Renal cortex interstitium (tissue), 11 donors: Measurements from ENCODE around the gene CFAP20DC. TPM values are rescaled to one million over a fixed set of nuclear protein-coding genes. Genes with fewer than 3 reads are reported as not detected.
"Not testable (repeated sequence)": the region's sequence is repeated elsewhere in the genome, so short reads cannot be mapped to it uniquely, and the experiment has no call there.

Source experiments
- DNase-seq, 11 donors: peaks; one replicate each; pipeline ENCODE4 v3.0.0-alpha.2; 2013; ENCODE audit warnings: low read depth in 9 of 11, low spot score in 4 of 11; ENCODE audit errors: extremely low read depth in 1 of 11
- polyA plus RNA-seq, 3 donors: library from polyadenylated mRNA; unstranded; fragments of 120-200 nt; gene quantifications; one replicate each; pipeline ENCODE4 v1.2.1, GENCODE V29; 2013; ENCODE audit not compliant: insufficient read length in 3 of 3

CFAP20DC gene
- polyA plus RNA-seq, 3 donors, result 4.1 to 5.2 (median 4.7) TPM

DNA sequence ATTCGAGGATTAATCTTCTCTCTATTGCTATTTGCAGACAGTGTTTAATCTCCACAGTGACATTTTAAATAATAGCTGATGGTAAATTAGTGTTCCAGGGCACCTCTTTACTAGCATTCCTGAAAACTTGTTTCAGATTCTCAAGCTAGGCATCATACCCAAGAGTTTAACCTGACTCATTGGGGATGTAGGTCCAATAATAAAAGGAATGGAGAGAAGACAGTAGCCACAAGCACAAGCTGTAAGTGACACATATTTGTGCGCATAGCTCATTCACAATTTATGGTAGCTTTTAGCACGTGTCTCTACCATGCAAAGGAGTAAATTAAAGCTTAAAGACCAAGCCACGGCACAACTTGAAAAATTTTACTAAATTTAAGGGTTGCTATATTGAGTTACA lies 212.0 kb downstream of the CFAP20DC start:
- DNase-seq, result no peak

DNA sequence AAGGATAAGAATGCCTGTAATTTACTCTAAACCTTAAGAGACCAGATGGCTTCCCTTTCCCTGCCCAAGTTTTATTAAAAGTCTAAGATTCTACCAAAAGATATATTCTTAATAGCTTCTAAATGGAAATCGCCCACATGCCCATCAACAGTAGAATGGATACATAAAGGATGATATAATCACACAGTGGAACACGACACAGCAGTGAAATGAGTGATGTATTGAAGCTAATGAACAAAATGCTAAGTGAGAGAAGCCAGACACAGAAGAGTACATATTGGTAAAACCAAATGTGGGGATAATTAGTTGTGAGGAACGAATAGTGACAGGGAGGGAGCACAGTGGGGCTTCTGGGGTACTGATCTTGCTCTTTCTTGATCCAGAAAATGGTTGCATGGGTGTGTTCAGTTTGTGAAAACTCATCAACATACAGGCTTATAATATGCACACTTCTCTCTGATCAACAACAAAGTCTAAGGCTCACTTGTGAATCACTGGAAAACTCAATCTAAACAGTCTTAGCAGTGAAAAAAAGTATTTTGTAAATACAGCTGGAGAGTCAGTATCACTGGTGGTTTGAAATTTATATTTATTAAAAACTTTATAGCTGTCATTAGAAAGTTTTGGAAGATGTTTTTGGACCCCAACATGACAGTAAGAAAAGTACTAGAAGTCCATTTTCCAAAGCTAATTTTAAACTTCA lies 212.5 kb downstream of the CFAP20DC start:
- no peak for DNase-seq

DNA sequence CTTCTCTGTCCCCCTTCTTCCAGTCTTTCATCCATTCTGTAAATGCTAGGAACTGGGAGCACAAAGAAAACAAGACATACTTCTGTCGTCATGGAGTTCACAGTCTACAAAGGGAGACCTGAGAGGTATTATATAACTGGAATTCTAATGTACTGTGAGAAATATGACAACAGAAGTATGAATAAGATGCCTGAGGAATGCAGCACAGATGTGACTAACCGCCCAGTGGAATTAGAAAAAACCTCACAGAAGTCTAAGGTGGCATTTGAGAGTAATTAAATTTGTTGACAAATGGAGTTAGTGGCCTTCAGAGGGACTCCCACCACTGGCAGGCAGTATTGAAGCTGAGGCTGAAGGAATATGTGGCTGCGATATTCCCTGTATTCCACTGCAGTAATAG lies 214.7 kb downstream of the CFAP20DC start:
- DNase-seq, result no peak

DNA sequence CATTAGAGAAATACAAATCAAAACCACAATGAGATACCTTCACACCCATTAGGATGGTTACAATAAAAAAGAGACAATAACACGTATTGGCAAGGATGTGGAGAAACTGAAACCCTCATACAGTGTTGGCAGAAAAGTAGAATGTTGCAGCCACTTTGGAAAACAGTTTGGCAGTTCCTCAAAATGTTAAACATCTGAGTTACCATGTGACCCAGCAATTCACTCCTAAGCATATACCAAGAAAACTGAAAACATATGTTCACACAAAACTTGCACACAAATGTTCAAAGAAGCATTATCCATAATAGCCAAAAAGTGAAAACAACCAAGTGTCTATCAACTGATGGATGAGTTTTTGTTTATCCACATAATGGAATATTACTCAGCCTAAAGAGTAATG lies 216.3 kb downstream of the CFAP20DC start:
- DNase-seq, result no peak

DNA sequence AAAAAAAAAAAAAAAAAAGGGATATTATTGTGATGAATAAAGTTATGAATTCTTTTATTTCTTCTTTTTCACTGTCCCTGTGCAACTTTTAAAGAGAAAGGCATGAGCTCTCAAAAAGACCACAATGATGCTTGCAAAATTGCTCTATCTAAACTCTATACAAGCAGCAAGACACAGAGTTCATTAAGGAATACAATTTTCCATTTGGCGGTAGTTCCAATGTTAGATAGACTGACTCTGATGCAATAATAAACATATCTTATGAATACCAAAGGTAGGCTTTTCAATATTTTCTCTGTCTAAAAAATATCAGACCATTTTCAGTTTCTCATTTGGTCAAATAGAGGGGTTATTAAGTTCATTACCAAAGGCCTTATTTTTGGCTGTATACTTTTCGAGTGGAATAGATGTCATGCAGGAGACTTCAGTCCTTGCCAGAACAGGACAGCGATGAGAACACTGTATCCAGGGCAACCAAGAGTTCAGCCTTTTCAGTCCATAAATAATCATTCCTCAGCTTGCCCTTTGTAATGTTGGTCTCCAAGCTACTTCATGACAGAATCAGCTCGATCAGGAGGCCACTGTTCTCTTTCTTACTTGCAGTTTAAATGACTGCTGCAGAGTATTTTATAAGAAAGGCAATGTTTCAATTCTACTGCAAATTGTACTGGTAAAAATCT lies 220.4 kb downstream of the CFAP20DC start:
- DNase-seq, result no peak

DNA sequence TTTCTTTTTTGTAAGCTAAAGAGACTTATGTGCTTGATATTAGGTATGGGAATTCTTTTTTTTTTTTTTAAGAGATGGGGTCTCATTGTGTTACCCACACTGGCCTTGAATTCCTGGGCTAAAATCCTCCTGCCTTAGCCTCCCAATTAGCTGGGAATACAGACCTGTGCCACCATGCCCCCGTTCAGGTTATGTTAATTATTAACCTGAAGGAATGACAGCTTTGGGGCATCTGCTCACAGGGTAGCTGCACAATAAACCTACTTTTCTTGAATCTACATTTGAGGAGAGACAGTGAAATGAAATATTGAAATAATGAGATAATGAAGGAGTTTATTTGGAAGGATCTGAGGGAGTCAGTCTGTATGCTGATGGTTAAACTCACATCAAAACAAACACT lies 225.0 kb downstream of the CFAP20DC start:
- no peak for DNase-seq

DNA sequence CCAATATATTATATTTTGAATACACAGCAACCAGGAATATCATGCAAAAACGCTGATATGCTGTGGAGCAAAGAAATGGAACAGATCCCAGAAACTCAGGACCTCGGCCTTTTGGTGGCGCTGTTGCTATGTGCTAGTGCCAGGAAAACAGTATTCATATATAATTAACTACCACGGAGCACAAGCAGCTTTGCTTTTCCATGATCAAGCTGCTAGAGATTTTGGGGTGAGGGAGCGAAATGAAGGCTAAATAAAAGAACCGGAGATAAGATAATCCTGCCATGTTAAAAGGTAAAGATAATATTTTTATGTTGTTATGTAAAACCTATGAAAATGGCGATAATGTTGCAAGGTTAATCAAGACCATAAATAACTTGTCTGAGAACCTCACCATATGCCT lies 225.5 kb downstream of the CFAP20DC start:
- DNase-seq, result peak in 10 of 11 donors; percentile 16 to 63 (median 43)

DNA sequence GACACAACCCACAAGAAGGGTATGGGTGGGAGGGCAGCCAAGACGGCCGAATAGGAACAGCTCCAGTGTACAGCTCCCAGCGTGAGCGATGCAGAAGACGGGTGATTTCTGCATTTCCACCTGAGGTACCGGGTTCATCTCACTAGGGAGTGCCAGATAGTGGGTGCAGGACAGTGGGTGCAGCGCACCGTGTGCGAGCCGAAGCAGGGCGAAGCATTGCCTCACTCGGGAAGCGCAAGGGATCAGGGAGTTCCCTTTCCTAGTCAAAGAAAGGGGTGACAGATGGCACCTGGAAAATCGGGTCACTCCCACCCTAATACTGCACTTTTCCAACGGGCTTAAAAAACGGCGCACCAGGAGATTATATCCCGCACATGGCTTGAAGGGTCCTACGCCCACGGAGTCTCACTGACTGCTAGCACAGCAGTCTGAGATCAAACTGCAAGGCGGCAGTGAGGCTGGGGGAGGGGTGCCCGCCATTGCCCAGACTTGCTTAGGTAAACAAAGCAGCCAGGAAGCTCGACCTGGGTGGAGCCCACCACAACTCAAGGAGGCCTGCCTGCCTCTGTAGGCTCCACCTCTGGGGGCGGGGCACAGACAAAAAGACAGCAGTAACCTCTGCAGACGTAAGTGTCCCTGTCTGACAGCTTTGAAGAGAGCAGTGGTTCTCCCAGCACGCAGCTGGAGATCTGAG lies 243.1 kb downstream of the CFAP20DC start:
- DNase-seq, result not testable (repeated sequence)

DNA sequence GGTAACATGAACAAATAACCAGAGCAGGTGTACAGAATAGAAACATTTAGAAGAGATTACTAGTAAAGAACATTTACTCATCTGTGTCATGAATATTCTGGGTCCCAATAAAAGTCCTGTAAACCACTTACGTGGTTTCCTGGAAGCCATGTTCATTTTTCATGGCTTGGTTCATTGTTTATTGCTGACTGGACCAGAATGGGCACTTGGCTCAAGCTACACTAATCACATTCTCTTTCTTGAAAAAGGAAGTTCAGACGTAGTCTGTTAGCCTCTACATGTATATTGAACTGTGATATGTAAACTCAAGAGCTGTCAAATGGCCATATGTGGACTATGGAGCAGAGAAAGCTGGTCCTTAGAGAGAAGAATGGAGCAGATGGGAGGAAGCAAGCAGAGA lies 244.9 kb downstream of the CFAP20DC start:
- no peak for DNase-seq

DNA sequence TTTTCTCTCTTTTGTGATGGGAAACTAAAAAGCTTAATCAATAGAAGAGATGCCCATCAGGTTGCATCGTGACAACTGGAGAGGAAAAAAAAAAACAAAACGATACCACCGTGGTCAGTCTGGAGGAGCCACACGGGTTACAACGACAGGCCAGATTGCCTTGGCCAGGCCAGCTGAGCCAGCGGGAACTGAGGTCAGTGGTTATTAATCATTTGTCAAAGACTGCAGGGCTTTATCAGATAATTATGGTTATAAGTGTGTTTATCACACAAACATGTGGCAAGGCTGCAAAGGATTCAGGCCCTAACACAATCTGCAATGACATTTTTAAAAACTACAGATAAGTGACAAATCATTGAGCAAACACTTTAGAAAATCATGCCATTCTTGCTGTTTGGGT lies 248.3 kb downstream of the CFAP20DC start:
- no peak for DNase-seq

DNA sequence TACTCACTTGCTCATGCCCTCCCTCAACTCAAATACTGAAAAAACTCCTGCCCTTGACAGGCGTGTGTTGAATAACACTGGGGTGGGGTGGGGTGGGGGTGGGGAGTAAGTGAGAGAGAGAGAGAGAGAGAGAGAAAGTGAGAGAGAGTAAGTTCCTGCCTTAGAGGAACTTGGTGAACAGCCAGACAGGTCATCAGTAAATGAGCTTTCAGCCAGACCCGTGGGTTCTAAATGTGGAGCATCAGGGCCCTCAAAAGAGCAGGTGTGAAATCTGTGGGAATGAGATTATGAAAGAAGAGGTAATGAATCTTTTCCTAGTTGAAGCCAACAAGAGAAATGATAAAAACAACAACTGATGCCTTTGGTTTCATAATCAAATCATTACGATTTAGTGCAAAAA lies 248.9 kb downstream of the CFAP20DC start:
- DNase-seq, result no peak

DNA sequence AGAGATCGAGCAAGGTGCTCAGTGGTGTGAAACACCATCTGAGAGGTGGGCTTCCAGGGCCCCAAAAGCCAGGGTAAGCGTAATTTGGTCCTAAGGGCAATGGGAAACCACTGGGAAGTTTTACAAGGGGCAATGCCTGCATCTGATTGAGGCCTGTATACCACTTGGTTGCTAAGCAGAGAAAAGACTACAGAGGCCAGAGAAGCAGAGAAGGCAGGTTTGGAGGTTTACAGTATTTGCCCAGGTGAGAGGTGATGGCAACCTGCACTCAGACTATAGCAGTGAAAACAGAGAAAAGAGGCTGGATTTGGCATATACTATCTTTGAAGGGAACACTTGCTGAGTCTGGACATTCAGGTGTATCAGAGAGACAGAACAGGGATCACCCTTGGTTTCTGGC lies 249.8 kb downstream of the CFAP20DC start:
- no peak for DNase-seq

DNA sequence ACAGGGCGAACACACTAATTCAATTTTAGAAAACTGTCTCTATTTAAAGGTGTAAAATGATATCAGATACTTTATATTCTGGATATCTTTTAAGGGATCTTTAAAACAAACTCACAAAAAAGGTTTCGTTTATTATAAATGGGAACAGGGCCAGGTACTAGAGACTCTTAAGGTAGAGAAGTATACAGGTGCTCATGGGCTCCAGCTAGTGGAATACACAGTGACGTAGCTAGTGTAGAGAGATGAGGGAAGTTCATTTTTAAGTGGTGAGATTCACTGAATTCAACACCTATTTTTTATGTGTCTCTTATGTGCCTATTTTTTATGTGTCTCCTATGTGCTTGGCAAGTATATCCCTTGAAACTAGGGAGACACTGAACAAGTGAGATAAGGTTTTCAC lies 250.6 kb downstream of the CFAP20DC start:
- no peak for DNase-seq

DNA sequence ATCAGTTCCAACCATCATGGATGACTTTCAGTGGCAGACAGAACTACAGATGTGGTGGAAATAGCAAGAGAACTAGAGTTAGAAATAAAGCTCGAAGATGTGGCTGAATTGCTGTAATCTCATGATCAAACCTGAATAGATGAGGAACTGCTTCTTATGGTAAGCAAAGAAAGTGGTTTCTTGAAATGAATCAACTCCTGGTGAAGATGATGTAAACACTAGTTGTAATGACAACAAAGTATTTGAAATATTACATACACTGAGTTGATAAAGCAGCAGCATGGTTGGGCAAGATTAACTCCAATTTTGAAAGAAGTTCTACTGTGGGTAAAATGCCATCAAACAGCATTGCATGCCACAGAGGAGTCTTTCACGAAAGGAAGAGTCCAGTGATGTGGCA lies 251.5 kb downstream of the CFAP20DC start:
- DNase-seq, result no peak

DNA sequence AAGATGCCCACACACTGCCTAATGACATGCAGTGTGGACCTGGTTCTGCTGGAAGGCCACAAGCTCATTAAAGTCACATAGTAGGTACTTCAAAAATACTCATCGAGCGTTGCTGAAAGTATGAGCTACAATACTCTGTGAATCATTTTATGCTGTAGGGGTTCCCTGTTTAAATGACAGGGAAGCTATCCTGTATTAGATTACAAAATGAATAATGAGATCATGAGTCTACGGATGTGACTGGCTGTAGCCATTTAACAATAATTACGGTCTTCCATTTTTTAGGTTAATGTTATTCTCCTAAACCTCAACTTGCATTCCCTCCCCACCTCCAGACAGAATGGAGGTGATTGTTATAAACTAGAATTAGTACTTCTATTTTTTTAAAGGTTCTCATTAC lies 255.1 kb downstream of the CFAP20DC start:
- DNase-seq, result no peak

DNA sequence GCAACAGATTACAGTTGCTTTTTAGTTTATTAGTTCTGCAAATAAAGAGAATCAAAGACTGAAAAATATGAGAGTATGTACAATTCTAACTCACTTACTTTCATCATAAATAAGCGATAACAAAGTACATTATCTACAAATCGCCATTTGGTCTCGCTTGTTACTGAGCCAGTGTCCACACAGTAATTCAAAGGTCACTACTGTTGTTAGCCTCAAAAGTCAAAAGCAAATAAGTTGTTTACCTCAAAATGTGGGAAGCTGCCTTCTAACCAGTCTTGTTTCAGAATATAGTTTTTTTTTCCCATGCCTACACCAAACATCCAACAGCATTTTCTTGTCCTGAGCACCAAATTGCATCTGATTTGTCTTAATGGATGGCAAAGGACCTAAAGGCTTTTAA lies 255.9 kb downstream of the CFAP20DC start:
- no peak for DNase-seq

DNA sequence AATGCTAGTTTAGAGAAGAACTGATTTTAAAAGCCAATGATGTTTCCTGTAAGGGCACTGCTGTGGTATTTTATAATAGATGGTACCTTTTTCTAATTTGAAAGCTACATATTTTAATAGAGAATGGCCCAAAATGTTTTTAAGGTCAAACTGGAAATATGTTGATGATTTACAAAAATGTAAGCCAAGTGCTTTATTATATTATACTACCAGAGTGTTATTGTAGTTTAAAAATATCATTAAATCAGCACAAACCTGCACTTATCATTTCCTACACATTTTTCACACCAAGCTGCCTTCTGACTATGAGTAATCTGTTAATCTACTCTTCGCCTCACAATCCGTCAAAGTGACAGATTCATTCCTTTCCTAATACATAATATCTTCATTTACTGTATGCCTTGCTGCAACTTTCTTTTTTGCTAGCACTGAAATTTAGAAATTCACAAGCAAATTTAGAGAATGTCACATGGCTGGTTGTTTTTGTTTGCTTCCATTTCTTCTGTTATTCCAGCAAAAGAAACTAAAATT lies 256.8 kb downstream of the CFAP20DC start:
- DNase-seq, result no peak

DNA sequence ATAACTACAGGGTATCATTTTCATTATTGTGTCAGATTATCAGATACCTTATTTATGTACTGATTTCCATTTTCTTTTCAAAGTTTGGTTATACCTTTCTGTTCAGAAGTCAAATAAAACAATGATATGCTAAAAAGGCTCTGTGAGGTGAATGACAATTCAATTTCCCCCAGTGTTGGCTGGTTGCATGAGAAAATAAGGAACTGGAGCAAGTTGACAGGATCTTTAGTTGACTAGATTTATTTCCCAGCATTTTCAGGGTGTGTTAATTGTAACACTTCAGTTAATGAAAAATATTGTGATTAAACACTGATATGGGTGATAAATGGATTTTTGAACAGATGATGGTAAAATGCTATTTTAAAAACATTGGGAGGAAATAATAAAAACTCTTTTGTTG lies 260.4 kb downstream of the CFAP20DC start:
- DNase-seq, result no peak

DNA sequence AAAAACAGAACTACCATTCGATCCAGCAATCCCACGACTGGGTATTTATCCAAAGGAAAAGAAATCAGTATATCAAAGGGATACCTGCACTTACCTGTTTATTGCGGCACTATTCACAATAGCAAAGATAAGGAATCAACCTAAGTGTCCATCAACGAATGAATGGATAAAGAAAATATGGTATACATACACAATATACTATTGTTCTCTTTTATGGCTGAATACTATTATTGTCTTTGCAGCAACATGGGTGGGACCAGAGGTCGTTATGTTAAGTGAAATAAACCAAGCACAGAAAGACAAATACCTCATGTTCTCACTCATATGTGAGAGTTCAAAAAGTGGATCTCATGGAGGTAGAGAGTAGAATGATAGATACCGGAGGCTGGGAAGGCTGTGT lies 264.9 kb downstream of the CFAP20DC start:
- DNase-seq, result no peak

DNA sequence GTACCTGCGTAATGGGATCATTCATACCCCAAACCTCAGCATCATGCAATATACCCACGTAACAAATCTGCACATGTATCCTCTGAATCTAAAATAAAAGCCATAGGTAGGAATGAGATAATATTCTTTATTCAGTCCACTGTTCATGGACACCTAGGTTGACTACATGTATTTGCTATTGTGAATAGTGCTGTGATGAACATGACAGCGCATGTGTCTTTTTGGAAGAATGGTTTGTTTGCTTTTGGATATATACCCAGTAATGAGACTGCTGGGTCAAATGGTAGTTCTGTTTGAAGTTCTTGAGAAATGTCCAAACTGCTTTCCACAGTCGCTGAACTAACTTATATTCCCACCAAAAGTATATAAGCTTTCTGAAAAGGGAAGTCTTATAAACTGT lies 265.4 kb downstream of the CFAP20DC start:
- no peak for DNase-seq
